Measurements from ENCODE around the gene EFNA2.
"Not testable (repeated sequence)": the region's sequence is repeated elsewhere in the genome, so short reads cannot be mapped to it uniquely, and the experiment has no call there.

The EFNA2 gene

DNA sequence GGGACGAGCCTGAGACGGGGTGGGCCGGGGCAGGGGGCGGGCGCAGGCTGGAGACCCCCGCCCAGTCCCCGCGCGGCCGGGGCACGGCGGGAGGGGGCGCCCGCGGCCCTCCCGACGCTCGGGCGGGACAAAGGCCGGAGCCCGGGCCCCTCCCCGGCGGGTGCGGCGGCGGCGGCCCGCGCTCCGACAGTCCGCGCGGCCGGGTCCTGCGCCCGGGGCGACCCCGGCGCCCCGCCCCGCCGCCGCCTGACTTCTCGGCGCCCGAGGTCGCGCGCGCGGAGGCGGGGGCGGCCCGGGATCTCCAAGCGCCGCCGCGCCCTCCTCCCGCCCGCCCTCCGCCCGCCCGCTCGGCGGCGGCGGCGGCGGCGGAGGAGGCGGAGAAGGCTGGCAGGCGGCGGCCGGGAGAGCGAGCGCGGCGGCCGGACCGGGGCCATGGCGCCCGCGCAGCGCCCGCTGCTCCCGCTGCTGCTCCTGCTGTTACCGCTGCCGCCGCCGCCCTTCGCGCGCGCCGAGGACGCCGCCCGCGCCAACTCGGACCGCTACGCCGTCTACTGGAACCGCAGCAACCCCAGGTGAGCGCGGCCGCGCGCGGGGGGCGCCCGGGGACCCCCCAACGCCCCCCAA lies at the start of gene EFNA2:
Gene EFNA2 (plus strand): TSS at position 137 of the 624 bp plus-strand sequence. CDS start 296 bp downstream, at position 433.
- DNase-seq, result no peak

DNA sequence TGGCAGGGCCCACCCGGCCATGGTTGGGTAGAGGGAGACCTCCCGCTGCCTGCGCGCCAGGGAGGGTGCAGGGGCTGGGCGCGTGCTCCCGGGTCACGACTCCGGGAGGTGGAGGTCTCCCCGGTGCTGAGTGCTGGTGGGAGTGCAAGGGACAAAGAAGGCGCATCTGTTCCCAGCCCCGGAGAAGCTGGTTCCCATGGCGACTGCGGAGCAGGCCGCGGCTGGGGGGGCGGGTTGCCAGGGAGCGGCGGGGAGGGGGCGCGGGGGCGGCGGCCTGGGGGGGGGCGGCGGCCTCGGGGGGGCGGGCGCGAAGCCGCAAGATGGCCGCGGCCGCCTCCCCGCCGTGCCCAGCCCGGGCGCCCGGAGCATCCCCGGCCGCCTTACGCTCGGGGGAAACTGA lies 49.1 kb upstream of the EFNA2 start:
- DNase-seq, result peak; percentile 21

DNA sequence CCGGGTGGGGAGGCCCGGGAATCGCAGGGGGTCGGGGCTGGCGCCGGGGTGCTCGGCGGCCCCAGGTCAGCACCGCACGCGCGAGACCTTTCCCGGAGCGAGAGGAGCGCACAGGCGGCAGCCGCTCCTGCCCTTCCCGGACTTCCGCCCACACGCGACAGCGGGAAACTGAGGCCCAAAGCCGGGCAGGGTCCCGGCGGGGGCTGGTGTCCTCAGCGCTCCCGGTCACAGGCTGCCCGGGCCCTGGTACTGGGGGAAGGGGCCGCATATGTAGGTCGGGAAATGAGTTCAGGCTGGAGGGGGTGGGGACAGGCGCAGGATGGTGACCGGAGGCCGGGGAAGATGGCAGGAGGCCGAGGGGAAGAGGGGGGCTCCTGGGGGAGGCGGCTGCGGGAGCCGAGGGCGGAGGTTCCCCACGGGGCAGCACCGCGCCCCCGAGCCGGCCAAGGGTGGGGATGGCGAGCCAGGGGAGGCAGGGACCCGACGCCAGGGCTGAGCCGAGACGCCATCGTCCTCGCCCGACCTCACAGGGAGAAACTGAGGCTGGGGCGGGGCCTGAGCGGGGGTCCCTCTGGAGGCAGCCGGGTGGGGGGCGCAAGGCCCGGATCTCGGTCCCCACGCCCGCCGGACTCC lies 48.5 kb upstream of the EFNA2 start:
- DNase-seq, result no peak

GRCh38 chr19:1237754-1238368 lies 47.8 kb upstream of the EFNA2 start, which contains the start of gene CBARP:
Gene CBARP (minus strand): TSS chr19:1238005. CDS start chr19:1236100, 1,905 bp downstream.
- peak; percentile 16 for DNase-seq

- no peak for DNase-seq
These were observed 47.0 kb upstream of the EFNA2 start for GRCh38 chr19:1238369-1239303.

- DNase-seq, result no peak
These were observed 46.3 kb upstream of the EFNA2 start for GRCh38 chr19:1239420-1239795.

DNA sequence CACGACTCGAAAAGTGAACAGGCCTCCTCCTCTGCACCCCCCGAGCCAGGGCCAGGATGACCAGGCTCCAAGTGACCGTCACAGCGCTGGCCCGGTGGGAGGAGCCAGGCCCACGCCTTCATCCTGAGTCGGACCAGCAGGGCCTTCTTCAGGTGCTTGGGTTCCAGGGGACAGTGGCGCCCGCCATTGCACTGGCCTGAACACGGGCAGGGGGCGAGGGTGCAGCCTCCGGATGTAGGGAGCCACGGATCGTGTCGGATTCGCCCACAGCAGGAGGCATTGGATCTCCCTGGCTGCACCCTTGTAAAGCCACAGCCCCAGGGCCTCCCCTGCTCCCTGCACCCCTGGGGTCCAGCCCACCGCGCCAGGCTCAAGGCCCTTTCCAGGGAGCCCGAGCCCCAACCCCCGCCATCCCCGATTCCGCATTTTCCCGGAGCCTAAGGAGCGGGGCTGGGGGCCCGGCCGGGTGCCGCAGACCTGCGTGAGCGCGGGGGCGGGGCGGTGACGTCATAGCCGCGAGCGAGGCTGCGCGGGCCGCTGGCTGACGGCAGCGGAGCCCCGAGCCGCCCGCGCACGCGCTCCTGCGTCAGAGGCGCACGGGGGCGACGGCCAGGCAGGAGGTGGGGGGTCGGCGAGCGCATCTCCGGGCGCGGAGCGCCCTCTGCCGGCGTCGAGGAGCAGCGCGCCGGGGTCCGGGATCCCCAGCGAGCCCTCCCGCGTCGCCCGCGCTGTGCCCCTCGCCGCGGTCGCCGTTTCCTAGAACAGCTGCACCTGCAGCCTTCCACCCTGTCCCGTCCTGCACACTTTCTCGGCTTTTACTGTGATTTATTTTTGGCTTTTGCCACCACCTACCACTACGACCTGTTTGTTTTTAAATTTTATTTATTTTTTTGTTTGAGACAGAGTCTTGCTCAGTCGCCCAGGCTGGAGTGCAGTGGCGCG lies 45.6 kb upstream of the EFNA2 start:
- DNase-seq, result peak; percentile 83

- DNase-seq, result no peak
These were observed 44.7 kb upstream of the EFNA2 start for GRCh38 chr19:1240925-1241324.

DNA sequence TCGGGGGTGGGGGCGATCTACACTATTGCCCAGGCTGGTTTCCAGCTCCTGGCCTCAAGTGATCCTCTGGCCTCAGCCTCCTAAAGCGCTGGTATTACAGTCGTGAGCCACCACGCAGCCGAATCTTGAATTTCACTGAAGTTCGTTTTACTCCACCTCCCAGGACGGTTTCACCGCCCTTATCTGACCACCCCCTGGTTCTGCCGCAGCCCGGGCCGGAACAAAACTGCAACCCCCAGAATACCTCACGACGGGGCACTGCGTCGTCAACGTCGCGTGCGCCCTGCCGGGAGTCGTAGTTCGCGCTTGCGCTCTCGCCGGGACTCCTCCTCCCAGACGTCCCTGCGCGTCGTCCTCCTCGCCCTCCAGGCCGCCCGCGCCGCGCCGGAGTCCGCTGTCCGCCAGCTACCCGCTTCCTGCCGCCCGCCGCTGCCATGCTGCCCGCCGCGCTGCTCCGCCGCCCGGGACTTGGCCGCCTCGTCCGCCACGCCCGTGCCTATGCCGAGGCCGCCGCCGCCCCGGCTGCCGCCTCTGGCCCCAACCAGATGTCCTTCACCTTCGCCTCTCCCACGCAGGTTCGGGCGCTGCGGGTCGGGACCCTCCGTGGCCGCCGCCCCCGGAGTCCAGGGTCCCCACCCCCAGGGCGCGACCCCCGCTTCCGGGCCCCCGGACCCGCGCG lies 44.1 kb upstream of the EFNA2 start, which contains the start of gene ATP5F1D:
Gene ATP5F1D (plus strand): TSS at position 335 of the 679 bp plus-strand sequence. CDS start 100 bp downstream, at position 435.
- peak; percentile 90 for DNase-seq

DNA sequence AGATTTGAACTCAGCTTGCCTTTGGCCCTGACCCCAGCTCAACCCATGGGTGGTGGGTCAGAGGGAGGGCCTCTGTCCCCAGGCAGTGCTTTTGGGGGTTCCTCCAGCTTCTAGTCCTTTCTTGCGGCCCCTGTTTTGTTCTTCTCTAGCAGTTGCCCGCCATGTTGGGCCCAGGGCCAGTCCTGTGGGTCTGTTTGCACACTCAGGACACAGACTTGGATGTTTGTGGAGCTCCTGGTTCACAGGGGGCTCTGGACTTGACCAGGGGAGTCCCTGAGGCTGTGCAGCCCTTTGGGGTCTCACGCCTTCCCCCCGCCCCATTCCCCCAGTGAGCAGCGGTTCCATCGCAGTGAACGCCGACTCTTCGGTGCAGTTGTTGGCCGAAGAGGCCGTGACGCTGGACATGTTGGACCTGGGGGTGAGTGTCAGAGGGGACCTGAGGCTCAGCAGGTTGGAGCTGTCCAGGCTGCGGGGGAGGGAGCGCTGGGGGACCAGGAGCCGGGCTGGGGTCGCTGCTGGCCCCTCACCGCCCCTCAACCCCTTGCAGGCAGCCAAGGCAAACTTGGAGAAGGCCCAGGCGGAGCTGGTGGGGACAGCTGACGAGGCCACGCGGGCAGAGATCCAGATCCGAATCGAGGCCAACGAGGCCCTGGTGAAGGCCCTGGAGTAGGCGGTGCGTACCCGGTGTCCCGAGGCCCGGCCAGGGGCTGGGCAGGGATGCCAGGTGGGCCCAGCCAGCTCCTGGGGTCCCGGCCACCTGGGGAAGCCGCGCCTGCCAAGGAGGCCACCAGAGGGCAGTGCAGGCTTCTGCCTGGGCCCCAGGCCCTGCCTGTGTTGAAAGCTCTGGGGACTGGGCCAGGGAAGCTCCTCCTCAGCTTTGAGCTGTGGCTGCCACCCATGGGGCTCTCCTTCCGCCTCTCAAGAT lies 41.6 kb upstream of the EFNA2 start:
- DNase-seq, result peak; percentile 37

- DNase-seq, result no peak
These were observed 40.8 kb upstream of the EFNA2 start for GRCh38 chr19:1244693-1245451.

DNA sequence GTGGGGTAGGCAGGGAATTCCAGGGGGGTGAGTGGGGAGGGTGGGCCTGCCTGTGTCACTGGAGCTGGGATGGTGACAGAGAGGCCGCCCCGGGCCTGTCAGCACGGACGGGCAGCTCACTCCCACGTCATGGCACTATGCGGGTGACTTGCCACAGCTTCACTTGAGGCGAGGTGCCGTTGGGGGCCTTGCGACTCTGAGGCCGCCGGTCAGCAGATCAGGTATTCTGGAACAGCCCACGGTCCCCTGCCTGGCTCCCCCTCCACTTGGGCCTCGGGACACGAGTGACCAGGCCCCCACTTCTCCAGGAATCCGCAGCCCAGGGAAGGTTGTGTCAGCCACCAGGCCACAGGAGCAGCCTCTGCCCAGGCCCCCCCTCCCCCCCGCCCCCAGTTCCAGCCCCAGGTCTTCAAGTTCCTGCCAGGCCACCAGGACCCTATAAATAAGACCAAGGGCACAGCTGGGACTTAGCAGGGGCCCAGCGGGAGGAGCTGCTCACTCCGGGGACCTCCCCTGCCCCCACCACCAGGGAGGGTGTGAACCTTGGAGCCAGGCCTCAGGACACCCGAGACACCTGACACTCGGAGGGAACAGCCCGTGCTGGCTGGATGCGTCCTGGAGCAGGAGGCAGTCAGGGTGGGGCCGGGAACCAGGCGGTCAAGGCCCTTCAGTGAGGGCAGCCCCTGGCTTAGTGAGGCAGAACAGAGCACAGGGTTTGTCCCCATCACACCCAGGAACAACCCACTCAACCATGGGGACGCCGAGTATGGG lies 40.0 kb upstream of the EFNA2 start:
- DNase-seq, result no peak

DNA sequence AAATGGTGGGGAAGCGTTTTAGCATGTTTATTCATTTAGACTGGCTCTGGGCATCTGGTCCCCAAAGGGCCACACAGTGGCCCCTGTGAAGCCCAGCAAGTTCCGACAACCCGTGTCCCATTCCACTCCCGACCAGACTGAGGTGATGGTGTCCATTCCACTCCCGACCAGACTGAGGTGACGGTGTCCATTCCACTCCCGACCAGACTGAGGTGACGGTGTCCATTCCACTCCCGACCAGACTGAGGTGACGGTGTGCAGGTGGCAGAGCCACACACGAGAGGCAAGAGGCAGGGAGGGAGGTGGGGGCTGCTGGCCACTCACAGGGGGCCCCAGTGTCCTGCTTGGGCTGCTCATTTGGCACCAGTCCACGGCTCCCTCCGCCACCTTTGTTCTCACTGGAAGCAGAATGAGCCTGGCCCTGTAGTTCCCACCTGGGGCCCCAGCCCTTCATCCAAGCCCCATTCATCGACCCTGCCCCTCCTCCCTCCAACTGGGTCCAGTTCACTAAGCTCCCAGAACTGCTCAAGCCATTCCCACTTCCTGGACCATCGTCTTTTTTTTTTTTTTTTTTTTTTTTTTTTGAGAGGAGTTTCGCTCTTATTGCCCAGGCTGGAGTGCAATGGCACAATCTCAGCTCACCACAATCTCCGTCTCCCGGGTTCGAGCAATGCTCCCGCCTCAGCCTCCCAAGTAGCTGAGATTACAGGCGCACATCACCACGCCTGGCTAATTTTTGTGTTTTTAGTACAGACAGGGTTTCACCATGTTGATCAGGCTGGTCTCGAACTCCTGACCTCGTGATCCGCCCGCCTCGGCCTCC lies 39.2 kb upstream of the EFNA2 start:
- not testable (repeated sequence) for DNase-seq

DNA sequence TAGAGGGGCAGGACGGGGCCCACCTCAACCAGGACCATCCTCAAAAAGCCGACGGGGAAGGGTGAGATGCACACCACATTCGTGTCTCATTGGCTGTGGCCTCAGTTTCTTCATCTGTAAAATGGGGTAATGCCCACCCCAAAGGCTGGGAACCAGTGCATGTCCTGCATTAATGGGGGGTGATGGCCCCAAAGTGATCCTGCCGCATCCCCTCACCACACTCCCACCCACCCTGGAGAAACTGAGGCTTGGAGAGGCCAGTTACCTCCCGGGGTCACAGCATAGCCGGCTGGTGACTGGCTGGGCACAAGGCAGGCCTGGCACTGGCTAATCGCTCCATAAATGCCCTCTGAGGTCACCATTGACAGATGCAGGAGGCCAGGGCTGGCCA lies 37.9 kb upstream of the EFNA2 start:
- no peak for DNase-seq

DNA sequence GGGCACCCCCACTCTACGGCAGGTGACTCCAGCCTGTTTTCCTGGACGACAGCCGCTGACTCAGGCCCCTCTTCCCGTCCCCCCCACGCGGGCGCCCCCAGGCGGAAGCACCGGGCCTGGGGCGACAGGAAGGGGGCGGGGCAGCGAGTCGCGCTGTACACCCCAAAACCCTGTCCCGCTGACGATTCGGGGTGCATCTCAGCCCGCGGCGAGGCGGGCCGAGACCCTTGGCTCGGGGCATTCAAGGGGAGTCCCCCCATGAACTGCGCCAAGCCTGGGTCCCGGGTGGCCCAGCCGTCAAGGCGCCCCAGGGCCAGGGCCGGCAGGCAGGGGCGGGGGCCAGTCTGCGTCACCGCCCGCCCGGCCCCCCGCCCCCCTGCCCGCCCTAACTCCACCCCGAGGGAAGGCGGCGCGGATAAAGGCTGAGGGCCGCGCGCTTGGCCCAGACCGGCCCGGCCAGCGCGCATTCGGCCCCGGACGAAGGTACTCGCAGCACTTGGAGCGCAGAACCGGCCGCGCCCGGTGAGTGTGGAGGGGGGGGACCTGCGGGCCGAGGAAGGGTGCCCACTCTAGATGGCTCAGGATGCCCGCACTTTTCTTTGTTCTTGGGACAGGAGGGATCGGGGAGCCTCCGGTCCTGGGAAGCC lies 37.4 kb upstream of the EFNA2 start, which contains the start of gene MIDN:
Gene MIDN (plus strand): TSS at position 445 of the 647 bp plus-strand sequence. CDS start 1,714 bp downstream, outside the sequence.
- DNase-seq, result peak; percentile 80

DNA sequence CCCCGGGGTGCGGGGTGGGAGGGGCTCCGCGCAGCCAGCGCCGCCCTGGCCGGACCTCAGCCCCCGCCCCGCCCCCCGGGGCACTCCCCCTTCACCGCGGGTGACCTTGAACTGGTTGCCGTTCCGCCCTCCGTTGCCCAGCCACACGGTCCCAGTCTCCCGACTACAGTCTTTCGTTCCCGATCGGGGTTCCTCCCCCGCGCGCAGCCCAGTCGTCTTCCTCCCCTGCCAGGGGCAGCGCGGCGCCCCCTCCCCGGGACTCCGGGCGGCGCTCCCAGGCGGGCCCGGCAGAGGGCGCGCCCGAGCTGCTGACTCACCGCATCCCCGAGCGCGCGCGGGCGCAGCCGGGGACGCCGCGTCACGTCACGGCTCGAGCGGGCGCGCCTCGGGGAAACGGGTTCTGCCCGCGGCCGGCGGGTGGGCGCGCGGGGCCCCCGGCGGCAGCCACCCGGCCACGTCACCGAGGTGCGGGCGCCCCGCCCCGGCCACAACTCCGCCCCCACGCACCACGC lies 36.8 kb upstream of the EFNA2 start:
- peak; percentile 80 for DNase-seq

All from NCI-H146 (cell line).